Amygdala (tissue), 56 donors: ENCODE data around the gene EVI5L.
"Not testable (repeated sequence)": the region's sequence is repeated elsewhere in the genome, so short reads cannot be mapped to it uniquely, and the experiment has no call there.

Experiments
- DNase-seq, 56 donors: peaks; one replicate each; lab custom pipeline; 2025; lab: John Stamatoyannopoulos, UW

EVI5L gene

DNA sequence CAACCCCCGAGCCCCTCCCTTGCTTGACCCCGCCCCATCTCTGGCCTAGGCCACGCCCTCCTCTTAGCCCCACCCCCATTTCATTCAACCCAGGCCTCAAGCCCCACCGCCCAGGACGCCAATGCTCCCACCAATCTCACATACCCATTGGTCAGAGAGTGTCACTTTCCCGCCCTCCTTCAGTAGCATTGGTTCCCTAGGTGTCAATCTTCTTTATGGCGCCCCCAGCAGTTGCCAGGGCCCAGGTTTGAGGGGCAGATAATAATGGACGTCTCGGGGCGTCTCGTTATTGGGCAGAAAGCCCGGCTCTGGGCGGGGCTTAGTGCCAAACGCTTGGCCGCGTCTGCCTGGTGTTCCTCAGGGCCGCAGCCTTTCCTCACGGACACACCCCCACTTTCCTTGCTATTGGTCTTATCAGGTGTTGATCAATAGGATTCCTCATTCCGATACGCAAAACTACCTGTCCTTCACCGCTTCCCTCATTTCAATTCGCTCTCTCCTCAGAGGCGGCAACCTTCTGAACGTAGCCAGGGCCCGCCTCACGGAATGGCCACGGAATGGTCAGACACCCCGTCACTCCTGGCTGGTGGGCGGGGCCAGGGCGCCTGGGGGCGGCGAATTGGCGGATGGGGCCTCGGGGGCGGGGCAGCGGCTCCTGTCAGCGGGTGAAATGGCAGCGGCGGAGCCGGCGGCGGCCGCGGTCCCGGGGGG is at the start of gene EVI5L:
EVI5L (plus strand) TSS at position 658 of the 711 bp plus-strand sequence. CDS start 16,325 bp downstream, outside the sequence.
- peak; percentile 96 to 100 (median 100) for DNase-seq

DNA sequence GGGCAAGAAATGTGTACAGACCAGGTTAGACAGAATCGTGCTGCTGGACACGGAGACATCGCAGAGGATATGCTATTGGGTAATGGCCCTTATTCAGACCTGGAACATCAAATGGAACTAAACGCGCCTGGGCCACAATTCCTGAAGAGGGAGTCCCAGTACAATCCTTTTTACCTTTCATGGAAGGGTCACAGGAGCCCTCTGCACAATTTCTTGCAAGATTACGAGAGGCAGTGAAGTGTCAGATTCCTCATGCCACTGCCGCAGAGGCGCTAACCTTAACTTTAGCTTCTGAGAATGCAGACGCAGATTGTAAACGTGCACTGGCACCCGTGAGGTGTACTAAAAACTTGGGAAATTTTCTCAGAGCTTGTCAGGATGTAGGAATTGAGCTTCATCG is 48.9 kb upstream of the EVI5L start:
- no peak for DNase-seq

DNA sequence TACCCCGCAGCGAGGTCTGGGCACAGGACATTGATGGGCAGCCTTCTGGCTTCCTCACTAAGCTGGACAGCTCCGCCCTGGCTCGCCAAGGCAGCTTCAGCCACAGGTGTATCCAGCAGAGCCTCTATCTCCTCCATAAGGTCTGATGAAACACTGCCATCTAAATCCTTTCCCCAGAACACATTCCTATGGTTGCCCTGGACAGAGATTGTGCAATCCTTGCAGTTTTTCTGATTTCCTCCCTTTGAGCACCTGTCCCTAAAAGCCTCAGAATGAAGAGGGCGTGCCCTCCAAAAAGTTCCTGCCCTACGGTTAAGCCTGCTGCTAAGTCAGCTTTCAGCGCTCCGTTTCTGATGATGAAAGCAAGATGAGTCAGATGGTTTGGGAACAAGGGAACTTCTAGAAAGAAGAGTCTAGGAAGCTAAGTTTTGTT is 46.0 kb upstream of the EVI5L start:
- DNase-seq = no peak

DNA sequence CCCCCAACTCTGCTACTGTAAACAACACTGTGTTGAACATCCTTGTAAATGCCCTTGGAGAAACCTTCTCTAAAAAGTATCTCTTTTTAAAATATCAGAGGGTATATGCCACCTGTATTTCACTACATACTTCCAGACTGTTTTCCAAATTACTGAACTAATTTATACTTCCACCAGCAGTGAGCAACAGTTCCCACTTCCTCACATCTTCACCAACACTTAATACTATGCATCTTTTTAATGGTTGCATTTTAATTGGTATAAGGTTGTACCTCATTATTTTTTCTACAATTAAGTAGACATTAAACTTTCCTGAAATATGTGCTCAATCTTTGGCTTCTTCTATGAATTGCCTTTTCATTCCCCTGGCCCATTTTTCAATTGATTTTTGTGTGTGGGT is 45.2 kb upstream of the EVI5L start:
- no peak for DNase-seq

DNA sequence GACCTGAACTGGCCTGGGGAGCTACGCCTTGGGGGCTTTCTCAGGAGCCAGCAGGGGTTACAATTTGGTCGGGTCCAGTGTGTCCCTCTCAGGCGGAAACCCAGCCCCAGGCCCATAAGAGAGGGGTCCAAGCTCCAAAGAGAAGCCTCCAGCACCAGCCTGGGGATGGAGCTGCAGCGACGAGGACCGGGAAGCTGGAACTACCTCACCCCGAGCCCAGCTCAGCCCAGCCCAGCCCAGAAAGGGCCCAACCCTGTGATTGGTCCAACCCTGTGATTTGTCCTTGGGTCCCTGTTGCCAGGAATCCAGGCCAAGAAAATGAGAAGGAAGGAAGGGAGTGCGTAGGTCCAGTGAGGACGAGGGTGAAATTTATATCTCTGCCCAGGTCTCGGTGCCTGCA is 42.9 kb upstream of the EVI5L start:
- no peak for DNase-seq

DNA sequence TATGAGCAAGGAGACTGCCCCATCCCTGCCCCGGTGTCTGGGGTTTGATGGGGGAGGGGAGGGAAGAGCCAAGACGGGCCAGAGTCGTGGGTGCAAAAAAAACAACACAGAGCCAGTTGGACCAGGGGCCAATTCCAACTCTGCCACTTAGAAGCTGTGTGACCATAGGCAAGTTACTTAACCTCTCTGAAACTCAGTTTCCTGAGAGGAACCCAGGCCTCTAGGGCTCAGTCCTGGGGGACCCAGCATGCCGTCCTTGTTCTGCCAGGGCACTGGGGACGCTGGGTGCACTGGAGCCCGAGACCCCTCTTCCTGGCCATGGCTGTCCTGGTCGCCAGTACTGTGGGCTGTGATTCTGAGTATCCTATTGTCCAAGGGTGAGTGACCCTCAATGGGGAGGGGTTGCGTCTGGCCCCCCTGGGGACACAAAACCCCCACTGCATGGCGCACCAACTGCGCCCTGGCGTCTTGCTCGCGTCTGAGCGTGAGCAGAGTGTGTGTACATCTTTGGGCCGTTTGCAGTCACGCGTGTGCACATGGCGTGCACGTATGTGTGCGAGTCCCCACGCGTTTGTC is 42.3 kb upstream of the EVI5L start:
- no peak for DNase-seq

DNA sequence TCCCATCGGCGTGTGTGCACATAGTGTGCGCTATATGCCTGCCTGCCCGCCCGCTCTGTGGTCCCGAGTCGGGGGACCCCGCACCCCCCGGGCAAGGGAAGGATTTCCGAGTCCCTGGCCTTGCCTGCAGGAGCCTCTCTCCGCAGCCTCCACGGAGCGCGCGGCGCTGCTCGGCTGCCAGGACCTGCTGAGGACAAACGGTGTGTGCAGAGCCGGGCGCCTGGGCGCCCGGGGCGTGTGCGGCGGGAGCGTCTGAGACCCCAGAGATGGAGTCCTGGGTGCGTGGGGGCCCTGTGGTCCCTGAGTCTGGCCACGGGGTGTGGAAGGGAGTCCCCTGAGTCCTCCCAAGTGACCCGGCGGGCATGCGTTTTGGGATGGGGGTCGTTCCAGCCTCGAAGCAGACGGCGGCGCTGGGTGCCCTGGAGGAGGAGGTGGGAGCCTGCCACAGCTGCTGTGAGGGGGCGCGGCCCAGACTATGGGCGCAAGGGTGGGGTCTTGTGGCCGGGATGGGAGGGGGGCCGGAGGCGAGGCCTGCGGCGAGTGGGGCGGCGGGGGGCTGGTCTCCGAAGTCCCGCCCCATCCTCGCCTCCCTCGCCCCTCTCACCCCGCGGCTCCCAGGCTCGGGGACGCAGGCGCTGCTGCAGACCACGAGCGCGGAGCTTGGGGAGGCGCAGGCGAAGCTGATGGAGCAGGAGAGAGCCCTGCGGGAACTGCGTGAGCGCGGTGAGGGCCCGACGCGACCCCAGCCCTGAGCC is 41.7 kb upstream of the EVI5L start:
- DNase-seq = peak in 1 of 56 donors; percentile 50

DNA sequence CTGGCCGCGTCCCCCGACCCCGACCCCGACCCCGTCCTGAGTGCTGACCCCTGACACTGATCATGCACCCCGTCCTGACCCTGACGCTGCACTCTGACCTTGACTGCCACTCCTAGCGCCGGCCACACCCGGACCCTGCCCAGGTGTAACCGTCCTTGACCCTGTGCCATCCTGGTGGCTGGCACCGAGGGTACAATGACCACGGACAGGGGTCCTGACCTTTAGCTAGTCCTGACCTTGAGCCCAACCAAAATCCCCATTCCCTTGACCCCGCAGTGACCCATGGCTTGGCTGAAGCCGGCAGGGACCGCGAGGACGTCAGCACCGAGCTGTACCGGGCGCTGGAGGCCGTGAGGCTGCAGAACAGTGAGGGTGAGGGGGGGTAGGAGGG is 41.1 kb upstream of the EVI5L start:
- peak in 1 of 56 donors; percentile 50 for DNase-seq

DNA sequence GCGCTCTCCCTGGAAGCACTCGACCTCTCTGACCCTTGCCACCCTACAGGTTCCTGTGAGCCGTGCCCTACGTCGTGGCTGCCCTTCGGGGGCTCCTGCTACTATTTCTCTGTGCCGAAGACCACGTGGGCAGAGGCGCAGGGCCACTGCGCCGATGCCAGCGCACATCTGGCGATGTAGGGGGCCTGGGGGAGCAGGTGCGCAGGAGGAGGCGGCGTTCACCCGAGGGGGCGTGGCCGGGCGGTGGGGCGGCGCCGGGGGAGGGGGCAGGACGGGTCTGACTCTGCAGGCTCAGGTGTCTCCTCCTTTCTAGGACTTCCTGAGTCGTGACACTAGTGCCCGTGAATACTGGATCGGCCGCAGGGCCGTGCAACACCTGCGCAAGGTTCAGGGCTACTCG is 40.6 kb upstream of the EVI5L start:
- DNase-seq = peak in 1 of 56 donors; percentile 19

DNA sequence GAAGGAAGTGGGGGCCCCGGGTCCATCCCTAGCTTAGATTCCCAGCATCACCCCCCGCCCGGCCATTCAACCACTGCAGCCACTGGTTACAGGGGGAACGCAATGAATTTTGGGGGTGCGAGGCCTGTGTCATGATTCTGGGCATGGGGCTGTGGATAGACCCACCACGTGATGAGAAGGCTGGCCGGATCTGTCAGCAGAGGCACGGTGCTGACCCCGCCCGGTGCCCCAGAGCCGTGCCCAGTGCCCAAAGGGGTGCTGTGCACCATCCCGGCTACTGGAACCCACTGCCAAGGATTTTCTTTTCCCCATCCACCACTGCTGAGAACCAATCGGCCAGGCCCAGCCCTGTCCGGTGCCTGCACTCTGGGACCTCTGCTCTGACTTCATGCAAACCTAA is 39.6 kb upstream of the EVI5L start:
- no peak for DNase-seq

DNA sequence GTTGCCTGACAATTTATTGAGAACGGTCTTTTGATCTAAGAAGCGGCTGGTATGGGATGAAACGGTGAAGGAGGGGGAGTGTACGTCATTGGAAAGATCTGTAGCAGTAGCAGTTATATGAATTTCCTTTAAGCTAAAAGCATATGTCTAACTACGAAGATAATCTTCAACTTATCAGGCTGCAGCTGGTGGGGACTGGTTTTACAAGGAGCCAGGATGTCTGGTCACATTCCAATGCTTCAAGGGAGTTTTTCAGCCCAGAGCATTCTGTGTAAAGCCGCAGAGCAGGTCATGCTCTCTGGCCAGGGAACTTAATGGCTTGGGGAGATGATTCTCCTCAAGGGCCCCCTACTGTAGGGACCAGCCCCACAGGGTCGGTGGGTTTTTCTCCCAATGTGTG is 37.7 kb upstream of the EVI5L start:
- DNase-seq = no peak

DNA sequence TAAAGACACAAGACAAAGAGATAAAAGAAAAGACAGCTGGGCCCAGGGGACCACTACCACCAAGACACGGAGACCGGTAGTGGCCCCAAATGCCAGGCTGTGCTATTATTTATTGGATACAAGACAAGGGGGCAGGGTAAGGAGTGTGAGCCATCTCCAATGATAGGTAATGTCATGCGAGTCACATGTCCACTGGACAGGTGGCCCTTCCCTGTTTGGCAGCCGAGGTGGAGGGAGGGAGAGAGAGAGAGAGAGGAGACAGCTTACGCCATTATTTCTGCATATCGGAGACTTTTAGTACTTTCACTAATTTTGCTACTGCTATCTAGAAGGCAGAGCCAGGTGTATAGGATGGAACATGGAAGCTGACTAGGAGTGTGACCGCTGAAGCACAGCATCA is 37.3 kb upstream of the EVI5L start:
- DNase-seq = not testable (repeated sequence)

DNA sequence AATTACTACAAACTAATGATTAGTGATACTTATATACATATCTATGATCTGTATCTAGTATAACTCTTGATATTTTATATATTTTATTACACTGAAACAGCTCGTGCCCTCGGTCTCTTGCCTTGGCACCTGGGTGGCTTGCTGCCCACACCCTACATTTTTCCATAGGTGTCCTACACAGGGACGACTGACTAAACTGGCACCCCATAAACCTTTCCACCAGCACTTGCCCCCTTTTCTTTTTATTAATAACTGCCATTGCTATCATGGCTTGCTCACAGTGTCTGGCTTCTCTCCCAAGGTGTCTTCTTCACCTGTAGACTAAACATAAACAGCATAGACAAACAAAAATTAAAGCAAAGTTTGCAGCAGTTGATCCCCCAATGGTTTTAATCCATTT is 36.5 kb upstream of the EVI5L start:
- no peak for DNase-seq

DNA sequence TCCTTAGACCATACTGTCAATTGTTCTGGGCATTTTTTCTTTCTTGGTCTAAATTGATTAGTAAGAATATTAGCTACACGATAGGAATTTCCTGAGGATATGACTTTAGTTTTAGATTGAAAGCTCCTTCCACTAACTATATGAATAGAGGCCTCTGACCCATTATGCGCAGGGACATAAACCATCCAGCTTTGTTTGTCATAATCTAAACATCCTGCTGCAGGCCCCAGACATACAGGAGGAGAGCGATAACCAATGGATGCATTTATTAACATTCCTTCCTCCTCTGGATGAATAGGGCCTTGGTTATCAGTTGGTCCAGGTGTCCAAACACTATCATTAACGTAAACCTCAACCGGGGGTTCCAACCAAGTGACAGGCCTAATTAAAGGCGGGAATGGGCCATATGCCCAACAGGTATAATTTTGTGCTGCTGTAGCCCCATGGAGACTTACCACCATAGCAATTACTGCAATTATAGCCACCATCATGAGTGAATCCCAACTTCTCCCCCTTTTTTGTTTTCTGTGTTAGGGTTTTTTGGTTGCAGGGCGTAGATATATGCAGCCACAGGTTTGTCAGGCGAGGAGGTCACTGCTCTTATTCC is 34.4 kb upstream of the EVI5L start:
- DNase-seq = no peak

DNA sequence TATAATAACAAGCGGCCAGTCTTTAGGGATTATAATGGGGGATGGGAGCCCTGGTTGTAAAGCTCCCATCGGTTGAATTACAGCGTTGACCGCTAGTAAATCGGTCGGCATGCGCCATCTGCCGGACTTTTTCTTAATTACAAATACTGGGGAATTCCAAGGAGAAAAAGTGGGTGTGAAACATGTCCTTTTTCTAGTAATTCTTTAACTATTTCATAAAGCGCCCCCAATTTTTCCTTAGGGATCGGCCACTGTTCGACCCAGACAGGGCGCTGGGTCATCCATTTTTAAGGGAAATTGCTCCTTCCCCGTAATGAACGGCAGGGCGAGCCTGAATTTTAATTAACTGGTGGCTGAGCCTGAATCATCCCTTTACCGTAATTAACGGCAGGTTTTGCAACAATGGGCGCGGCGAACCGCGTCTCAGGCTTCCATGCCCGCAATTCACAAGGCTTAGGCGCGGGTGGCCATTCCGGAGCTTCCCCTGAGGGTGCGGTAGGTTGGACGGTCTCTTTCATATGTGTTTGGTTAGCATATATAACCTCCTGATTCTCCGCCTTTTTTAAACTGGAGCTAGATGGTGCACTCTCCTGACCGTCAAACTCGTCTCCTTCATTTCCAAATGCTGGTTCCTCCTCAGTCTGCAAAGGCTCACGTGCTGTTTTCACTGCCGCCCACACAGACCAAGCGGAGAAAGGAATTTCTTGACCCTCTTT is 30.2 kb upstream of the EVI5L start:
- peak in 48 of 56 donors; percentile 1 to 80 (median 40) for DNase-seq

DNA sequence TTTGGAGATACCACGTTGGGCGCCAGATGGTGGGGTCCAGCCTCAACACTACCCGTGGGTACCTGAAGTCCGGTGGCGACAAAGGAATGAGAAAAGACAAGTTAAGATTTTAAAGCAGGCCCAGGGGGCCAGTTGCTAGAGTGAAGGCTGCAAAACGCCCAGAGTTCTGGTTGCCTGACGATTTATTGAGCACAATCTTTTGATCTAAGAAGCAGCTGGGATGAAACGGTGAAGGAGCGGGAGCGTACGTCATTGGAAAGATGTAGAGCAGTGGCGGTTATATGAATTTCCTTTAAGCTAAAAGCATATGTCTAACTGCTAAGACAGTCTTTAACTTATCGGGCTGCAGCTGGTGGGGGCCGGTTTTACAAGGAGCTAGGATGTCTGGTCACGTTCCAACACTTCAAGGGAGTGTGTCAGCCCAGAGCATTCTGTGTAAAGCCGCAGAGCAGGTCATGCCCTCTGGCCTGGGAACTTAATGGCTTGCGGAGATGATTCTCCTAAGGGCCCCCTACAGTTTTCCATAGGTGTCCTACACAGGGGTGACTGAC is 28.9 kb upstream of the EVI5L start:
- DNase-seq = no peak

DNA sequence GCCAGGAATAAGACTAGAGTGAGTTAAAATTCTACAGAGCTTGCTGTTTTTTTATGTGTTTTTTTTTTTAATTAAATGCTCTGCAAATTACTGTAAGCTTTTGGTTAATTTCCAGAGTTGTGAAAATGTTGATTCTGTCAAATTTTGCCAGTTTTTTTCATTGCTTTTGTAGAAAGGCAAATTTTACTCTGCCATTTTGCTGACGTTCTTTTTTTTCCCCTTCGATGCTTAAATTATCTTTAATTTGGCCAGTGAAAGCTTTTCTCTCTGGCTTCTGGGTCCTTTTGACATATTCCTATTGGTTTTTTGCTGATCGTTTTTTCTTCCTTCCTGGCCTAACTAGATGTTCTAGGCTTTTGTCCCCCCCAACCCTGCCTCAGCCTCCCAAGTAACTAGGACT is 23.8 kb upstream of the EVI5L start:
- DNase-seq = no peak

DNA sequence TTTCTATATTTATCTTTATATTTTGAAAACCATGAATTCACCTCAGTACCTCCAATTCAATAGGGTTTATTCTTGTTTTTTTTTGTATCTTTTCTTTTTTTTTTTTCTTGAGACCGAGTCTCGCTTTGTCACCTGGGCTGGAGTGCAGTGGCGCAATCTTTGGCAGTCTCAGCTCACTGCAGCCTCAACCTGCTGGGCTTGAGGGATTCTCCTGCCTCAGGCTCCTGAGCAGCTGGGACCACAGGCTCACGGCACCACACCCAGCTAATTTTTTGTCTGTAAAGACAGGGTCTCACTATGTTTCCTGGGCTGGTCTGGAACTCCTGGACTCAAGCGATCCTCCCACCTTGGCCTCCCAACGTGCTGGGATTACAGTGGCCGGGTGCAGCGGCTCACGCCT is 23.1 kb upstream of the EVI5L start:
- DNase-seq = no peak

DNA sequence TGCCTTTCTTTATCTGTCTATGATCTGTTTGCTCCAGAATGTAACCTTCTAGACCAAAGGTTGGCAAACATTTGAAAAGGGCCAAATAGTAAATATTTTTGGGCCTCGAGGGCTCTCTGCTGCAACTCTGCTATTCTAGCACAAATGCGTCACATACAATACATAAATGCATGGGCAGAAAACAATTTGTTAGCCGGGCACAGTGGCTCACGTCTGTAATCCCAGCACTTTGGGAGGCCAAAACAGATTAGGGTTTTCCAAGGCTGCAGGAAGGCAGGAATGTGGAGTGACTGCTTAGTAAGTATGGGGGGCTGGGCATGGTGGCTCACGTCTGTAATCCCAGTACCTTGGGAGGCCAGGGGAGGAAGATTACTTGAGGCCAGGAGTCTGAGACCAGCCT is 21.9 kb upstream of the EVI5L start:
- DNase-seq = no peak

DNA sequence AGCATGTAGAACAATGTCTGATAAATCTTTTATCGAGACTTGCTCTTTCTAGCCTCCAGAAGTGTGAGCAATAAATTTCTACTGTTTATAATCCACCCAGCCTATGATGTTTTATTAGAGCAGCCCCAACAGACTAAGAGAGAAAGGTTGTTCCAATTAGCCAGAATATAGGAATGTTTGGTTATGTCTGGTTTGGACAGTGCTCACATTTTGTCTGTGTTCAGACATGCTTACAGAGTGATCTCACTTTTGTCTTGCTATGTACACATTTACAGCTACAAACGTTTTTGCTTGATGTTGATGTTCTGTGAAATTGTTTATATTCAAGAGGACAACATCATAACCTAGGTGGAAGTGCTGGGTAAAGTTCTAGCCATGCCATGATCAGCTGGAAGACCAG is 18.0 kb upstream of the EVI5L start:
- no peak for DNase-seq
